BLaER1 treated with 17β-estradiol and CSF1 and Interleukin-3, amounts not matched to agents 10 nM and 100 nM (cell line): Measurements from ENCODE around the gene GOLGA8G.
"Not testable (repeated sequence)": the region's sequence is repeated elsewhere in the genome, so short reads cannot be mapped to it uniquely, and the experiment has no call there.

Experiments
- H3K27ac ChIP-seq, 11 experiments: shearing (Covaris generic); formaldehyde crosslinking; 2 replicates each; pipeline ENCODE4 v1.8.1; 2022
- H3K27me3 ChIP-seq, 11 experiments: shearing (Covaris generic); formaldehyde crosslinking; 2 replicates each; pipeline ENCODE4 v1.8.1; 2022
- H3K36me3 ChIP-seq, 11 experiments: shearing (Covaris generic); formaldehyde crosslinking; 2 replicates each; pipeline ENCODE4 v1.8.1; 2022
- H3K4me1 ChIP-seq, 10 experiments: shearing (Covaris generic); formaldehyde crosslinking; 2 replicates each; pipeline ENCODE4 v1.8.1; 2022
- H3K4me2 ChIP-seq, 11 experiments: shearing (Covaris generic); formaldehyde crosslinking; 2 replicates each; pipeline ENCODE4 v1.8.1; 2022
- H3K4me3 ChIP-seq, 10 experiments: shearing (Covaris generic); formaldehyde crosslinking; 2 replicates each; pipeline ENCODE4 v1.8.1; 2022
- H3K9ac ChIP-seq, 11 experiments: shearing (Covaris generic); formaldehyde crosslinking; 2 replicates each; pipeline ENCODE4 v1.8.1; 2022
- H3K9me3 ChIP-seq, 11 experiments: shearing (Covaris generic); formaldehyde crosslinking; replicated peaks in 1 of 11; 2 replicates each; pipeline ENCODE4 v1.8.1; 2022
- H4K20me1 ChIP-seq, 11 experiments: shearing (Covaris generic); formaldehyde crosslinking; 2 replicates each; pipeline ENCODE4 v1.8.1; 2022

GOLGA8G gene, protein sequence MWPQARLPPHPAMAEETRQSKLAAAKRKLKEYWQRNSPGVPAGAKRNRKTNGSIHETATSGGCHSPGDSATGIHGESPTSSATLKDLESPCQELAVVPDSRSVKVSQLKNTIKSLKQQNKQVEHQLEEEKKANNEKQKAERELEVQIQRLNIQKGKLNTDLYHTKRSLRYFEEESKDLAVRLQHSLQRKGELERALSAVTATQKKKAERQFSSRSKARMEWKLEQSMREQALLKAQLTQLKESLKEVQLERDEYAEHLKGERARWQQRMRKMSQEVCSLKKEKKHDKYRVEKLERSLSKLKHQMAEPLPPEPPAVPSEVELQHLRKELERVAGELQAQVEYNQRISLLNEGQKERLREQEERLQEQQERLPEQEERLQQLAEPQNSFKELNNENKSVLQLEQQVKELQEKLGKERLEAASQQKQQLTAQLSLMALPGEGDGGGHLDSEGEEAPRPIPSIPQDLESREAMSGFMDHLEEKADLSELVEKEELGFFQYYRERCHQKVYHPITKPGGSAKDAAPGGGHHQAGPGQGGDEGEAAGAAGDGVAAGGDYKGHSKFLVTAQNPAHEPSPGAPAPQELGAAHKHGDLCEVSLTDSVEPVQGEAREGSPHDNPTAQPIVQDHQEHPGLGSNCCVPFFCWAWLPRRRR

DNA sequence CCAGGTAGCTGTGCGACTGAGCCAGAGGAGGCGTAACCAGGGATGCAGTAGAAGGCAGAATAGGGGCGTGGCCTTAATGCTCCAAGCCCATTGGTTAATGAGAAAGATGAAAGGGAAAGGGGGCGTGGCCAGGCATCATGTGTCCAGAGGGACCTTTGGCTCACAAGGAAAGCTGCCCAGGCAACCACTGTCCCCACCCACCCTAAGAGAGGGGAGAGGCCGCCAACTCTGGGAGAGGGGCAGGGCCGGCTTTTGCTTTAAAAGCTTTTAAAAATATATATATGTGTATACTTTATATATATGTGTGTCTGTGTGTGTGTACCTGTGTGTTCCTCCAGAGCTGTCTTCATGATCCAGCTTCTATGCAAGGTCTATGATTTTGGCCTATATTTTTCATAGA lies at the start of gene GOLGA8G:
TSS of gene GOLGA8G (minus strand) at position 18 of the 400 bp plus-strand sequence. CDS start 62 bp downstream, outside the sequence.
- not testable (repeated sequence) for H3K27me3 ChIP-seq, H3K9me3 ChIP-seq, H3K4me1 ChIP-seq, H3K27ac ChIP-seq, H3K9ac ChIP-seq, H4K20me1 ChIP-seq, H3K36me3 ChIP-seq, H3K4me2 ChIP-seq, H3K4me3 ChIP-seq

DNA sequence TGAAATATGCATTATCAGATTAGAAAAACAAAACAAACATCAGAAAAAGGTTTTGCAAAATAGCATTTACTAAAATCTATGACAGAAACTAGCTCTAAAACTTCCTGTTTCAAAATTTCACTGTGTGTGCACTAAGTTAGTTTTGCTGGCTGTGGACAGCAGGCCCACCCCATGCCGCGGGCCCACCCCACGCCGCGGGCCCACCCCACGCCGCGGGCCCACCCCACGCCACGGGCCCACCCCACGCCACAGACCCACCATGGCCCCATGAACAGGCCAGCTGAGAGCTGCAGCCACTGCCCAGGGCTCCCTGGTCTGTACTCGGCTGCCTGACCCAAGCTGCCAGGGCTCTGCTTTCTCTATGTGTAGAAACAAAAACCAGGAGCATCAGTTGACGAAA lies 40.6 kb upstream of the GOLGA8G start:
- not testable (repeated sequence) for H3K27ac ChIP-seq, H4K20me1 ChIP-seq, H3K9me3 ChIP-seq, H3K36me3 ChIP-seq, H3K27me3 ChIP-seq, H3K4me2 ChIP-seq, H3K9ac ChIP-seq, H3K4me3 ChIP-seq, H3K4me1 ChIP-seq

DNA sequence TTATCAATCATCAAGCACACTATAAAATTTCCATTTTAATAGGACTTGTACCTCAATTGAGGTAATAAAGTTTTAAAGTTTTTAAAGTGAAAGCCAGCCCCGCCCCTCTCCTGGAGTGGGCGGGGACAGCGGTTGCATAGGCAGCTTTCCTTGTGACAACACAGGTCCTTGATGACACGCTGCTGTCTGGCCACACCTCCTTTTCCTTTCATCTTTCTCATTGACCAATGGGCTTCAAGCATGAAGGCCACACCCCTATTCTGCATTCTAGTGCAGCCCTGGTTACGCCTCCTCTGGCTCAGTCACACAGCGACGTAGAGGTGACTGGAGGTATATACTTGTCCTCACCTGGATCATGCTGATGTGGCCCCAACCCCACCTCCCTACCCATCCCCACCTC lies 20.5 kb upstream of the GOLGA8G start, which contains the start of gene GOLGA6L25:
TSS of gene GOLGA6L25 (plus strand) at position 301 of the 400 bp plus-strand sequence. CDS start at position 362, 61 bp downstream.
- H3K27ac ChIP-seq, H4K20me1 ChIP-seq, H3K4me3 ChIP-seq, H3K36me3 ChIP-seq, H3K4me2 ChIP-seq, H3K9me3 ChIP-seq, H3K4me1 ChIP-seq, H3K9ac ChIP-seq, H3K27me3 ChIP-seq: not testable (repeated sequence)

DNA sequence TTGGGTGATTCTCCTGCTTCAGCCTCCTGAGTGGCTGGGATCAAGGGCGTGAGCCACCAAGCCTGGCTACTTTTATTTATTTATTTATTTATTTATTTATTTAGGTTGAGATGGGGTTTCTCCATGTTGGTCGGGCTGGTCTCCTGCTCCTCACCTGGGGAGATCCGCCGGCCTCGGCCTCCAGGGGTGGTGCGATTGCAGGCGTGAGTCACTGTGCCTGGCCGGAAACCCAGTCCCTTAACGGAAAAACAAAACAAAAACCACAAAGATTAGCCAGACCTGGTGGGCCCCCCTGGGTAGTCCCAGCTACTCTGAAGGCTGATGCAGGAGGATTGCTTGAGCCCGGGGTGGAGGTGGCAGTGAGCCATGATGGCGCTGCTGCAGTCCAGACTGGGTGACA lies 17.6 kb downstream of the GOLGA8G start:
- H3K9me3 ChIP-seq, H3K27ac ChIP-seq: not testable (repeated sequence)

DNA sequence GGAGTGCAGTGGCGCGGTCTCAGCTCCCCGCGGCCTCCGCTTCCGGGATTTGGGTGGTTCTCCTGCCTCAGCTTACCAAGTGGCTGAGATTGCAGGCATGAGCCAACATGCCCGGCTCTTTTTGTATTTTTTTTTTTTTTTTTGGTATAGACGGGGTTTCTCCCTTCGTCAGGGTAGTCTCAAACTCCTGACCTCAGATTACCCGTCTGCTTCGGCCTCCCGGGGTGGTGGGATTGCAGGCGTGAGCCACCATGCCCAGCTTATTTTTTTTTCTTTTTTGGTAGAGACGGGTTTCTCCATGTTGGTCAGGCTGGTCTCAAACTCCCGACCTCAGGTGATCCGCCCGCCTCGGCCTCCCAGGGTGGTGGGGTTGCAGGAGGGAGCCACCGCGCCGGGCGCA lies 18.6 kb downstream of the GOLGA8G start:
- not testable (repeated sequence) for H3K4me1 ChIP-seq, H3K27me3 ChIP-seq, H4K20me1 ChIP-seq, H3K36me3 ChIP-seq, H3K27ac ChIP-seq, H3K9me3 ChIP-seq, H3K4me3 ChIP-seq, H3K9ac ChIP-seq, H3K4me2 ChIP-seq

More for the DNA sequence above, 17.6 kb downstream of the GOLGA8G start:
- H3K4me1 ChIP-seq, H3K27me3 ChIP-seq, H4K20me1 ChIP-seq, H3K9ac ChIP-seq, H3K4me2 ChIP-seq, H3K36me3 ChIP-seq, H3K4me3 ChIP-seq: not testable (repeated sequence)

DNA sequence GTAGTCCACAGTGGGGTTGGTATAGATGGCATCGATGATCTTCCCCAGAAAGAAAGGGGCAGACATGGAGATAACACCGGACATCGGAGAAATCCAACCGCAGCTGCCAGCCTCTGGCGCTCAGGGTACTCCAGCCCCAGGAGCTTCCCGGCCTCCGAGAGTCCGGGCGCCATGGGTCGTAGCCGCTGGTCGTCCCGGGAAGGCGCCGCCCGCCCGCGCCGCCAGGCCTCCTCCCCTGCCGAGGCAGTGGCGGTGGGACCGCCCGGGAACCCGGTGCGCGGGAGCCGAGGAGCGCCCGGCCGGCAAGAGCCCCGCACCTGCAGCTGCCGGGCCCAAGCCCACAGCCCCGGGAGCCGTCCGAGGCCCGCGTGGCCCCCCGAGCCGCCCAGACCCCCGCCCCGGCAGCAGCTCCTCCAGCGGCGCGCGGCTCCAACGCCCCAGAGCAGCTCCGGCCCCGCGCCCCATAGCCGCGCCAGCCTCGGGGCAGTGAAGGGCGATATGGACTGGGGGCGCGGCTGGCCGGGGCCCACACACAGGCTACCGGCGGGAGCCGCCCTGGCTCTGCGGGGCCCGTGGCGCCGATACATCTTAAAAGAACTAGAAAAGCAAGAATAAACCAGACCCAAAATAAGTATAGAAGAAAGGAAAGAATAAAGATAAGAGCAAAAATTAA lies 24.4 kb downstream of the GOLGA8G start:
- not testable (repeated sequence) for H3K27ac ChIP-seq, H3K9ac ChIP-seq, H3K4me1 ChIP-seq, H3K4me3 ChIP-seq, H3K36me3 ChIP-seq, H3K9me3 ChIP-seq, H3K4me2 ChIP-seq, H4K20me1 ChIP-seq, H3K27me3 ChIP-seq

DNA sequence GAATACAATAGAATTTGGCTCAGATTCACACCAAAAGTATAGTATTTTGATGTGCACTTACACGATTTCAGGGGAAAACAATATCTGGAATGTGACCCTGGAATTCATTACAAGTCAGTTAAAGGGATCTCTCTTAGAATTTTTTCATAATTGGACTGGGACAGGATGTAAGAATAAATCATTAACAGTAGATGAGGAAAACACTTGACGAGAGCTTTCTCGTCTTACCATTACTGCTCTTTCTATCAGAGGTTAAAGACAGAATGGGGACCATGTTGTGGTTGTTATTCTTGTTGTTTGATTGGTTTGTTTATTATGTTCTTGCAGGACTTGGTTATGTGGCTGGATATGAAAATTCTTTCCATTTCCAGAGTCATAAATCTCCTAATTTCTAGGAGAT lies 51.4 kb downstream of the GOLGA8G start:
- H3K27me3 ChIP-seq, H3K9ac ChIP-seq, H3K9me3 ChIP-seq, H3K4me1 ChIP-seq, H4K20me1 ChIP-seq, H3K4me3 ChIP-seq, H3K4me2 ChIP-seq, H3K27ac ChIP-seq, H3K36me3 ChIP-seq: not testable (repeated sequence)
